Dendritic cell treated with granulocyte-macrophage colony-stimulating factor and Interleukin-4, amounts not matched to agents 40 ng/mL and 50 ng/mL, for 4 days (primary cell): ENCODE data around the gene RRBP1.

Source experiments
- H3K27ac Mint-ChIP-seq: one replicate; pipeline ENCODE4 v1.8.0; 2022; ENCODE audit warnings: mild to moderate bottlenecking, mixed read lengths
- H3K27me3 Mint-ChIP-seq: one replicate; pipeline ENCODE4 v1.8.0; 2022; ENCODE audit warnings: mild to moderate bottlenecking, mixed read lengths
- H3K36me3 Mint-ChIP-seq: one replicate; pipeline ENCODE4 v1.8.0; 2022; ENCODE audit warnings: low read depth, mixed read lengths
- H3K4me1 Mint-ChIP-seq: one replicate; pipeline ENCODE4 v1.8.0; 2022; ENCODE audit warnings: low read depth, mixed read lengths
- H3K4me3 Mint-ChIP-seq: one replicate; pipeline ENCODE4 v1.8.0; 2022; ENCODE audit warnings: mild to moderate bottlenecking, moderate library complexity, mixed read lengths
- H3K9me3 Mint-ChIP-seq: one replicate; pipeline ENCODE4 v1.8.0; 2022; ENCODE audit warnings: mixed read lengths
- intact Hi-C: fragments of 100-400 bp; cut with micrococcal nuclease; formaldehyde crosslinking; loops from one replicate; pipeline ENCODE4 v1.15.0; 2022

RRBP1 gene

DNA sequence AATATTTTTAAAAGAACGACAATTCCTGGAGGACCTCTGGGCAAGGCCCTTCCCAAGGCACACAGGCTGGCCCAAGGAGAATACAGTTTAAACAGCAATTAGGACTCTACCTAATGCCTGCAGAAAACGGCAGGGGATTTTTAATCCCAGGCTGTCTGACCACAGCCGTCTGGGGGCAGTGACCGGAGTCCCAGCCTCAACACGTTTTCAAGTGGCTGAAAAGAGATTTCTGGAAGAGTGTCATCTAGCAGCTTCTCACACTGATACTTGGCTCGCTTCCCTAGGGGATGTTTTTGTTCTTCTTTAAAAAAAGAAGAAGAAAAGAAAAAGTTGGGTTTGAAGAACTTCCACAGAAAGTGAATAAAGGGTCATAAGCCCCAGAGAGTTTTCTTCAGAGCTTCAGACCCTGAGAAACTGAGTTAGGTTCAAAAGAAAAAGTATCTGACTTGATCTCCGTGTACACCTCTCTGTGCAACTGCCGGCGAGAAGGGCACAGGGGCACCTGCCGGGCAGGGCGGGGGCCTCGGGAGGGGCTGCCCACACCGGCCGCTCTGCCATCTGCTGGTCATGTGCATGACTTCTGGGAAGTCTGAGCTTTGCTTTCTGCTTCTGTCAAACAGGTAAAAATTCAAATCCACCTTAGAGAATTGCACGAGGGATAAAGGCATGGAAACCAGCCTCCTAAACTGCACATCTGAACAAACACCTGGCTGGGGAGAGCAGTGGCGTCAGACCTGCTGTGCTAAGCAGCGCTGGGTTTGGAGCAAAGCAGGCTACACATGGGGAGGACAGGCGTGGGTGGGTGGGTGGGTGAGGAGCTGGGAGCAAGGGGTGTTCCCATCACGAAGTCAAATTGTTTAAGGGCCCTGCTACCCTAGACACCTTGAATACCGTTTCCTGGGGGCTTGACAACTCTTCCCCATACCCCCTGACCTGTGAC lies 33.0 kb downstream of the RRBP1 start:
- peaks cover 47% of the 10 kb centered on the region for H3K36me3 Mint-ChIP-seq
- peak overlapping the region; percentile 74 for H3K27ac Mint-ChIP-seq
- H3K9me3 Mint-ChIP-seq = no peaks in the 10 kb centered on the region
- intact Hi-C loops = loop anchor here (2.0 kb wide), 1 partner anchor 14 kb away; no protein-coding TSS in a partner anchor
- peak overlapping the region; percentile 26 for H3K4me3 Mint-ChIP-seq
- H3K4me1 Mint-ChIP-seq = peaks cover 68% of the 10 kb centered on the region
- H3K27me3 Mint-ChIP-seq = no peaks in the 10 kb centered on the region

DNA sequence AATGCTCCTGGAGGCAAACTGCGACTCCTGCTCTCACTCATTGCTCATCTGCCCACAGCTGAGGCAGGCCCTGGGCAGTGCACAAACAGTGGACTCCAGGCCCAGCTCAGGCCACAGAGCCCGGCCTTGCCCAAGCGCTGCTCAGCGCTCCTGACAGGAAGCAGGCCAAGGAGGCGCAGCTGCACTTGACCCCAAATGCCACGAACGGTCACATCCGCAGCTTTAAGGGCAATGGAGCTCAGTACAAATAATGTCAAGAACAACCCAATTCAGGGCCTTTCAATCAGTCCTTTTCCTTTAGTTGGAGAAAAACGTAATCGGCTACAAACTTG lies 33.8 kb downstream of the RRBP1 start:
- peak overlapping the region; percentile 74 for H3K27ac Mint-ChIP-seq
- intact Hi-C loops = loop anchor here (2.0 kb wide), 1 partner anchor 13 kb away; no protein-coding TSS in a partner anchor
- H3K27me3 Mint-ChIP-seq = no peaks in the 10 kb centered on the region
- H3K36me3 Mint-ChIP-seq = peaks cover 49% of the 10 kb centered on the region
- H3K4me3 Mint-ChIP-seq = no peak overlapping the region
- no peaks in the 10 kb centered on the region for H3K9me3 Mint-ChIP-seq
- H3K4me1 Mint-ChIP-seq = peaks cover 74% of the 10 kb centered on the region

GRCh38 chr20:17647391-17648314 lies 34.4 kb downstream of the RRBP1 start:
- H3K27me3 Mint-ChIP-seq = no peaks in the 10 kb centered on the region
- no peak overlapping the region for H3K4me3 Mint-ChIP-seq
- intact Hi-C loops = loop anchor here (2.0 kb wide), 1 partner anchor 13 kb away; no protein-coding TSS in a partner anchor
- H3K27ac Mint-ChIP-seq = peak overlapping the region; percentile 74
- H3K9me3 Mint-ChIP-seq = no peaks in the 10 kb centered on the region
- H3K36me3 Mint-ChIP-seq = peaks cover 49% of the 10 kb centered on the region
- peaks cover 70% of the 10 kb centered on the region for H3K4me1 Mint-ChIP-seq

DNA sequence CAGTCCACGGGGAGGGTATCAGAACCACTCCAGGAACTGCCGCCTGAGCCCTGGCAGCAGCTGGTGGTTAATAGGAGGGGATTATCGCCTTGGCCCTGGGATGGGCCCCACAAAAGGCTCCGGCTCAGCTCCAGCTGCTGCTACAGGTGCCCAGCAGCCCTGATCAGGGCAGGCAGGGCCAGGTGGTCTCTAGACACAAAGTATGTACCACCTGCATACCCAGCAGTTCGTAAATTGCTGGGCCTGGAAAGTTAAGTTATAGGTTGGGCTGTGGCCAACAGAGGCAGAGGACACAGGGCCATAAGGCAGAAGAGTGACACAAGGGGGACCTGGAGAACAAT lies 35.1 kb downstream of the RRBP1 start:
- peak overlapping the region; percentile 74 for H3K27ac Mint-ChIP-seq
- H3K27me3 Mint-ChIP-seq = no peaks in the 10 kb centered on the region
- no peak overlapping the region for H3K4me3 Mint-ChIP-seq
- H3K4me1 Mint-ChIP-seq = peaks cover 62% of the 10 kb centered on the region
- no peaks in the 10 kb centered on the region for H3K9me3 Mint-ChIP-seq
- intact Hi-C loops = no loop called here
- peaks cover 50% of the 10 kb centered on the region for H3K36me3 Mint-ChIP-seq

DNA sequence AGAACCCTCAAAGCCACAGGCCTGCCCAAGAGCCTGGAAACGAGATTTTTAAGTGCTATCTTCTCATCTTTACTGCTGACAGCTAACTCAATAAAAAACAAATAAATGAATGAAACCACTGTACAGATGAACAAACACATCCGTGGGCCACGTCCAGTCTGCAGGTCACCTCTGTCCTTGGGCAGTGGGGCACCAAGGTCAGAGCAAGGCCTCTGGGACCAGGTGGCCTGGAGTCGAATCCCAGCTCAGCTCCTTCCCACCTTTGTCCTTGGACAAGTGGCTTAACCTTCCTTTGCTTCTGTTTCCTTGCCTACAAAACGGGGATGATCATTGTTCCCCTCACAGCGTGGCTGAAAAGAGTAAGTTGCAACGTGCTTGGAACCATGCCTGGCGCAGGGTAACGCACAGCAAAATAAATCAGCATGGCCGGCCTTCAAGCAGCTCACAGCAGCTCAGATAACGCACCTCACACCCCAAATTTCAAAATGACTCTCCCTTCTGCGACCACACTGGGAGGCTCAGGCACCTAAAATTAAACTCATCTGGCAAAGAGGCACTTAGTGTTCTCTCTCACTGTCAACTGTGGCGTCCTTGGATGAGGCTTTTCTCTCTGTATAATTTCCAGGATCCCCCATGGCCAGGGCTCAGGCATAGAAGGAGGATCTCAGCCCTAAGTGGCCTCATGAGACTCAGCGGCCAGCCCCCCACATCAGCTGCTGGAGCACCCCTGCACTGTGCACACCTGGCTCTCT lies 35.7 kb downstream of the RRBP1 start:
- H3K36me3 Mint-ChIP-seq = peaks cover 55% of the 10 kb centered on the region
- intact Hi-C loops = no loop called here
- no peaks in the 10 kb centered on the region for H3K27me3 Mint-ChIP-seq
- H3K27ac Mint-ChIP-seq = peak overlapping the region; percentile 74
- H3K4me3 Mint-ChIP-seq = no peak overlapping the region
- no peaks in the 10 kb centered on the region for H3K9me3 Mint-ChIP-seq
- peaks cover 59% of the 10 kb centered on the region for H3K4me1 Mint-ChIP-seq

DNA sequence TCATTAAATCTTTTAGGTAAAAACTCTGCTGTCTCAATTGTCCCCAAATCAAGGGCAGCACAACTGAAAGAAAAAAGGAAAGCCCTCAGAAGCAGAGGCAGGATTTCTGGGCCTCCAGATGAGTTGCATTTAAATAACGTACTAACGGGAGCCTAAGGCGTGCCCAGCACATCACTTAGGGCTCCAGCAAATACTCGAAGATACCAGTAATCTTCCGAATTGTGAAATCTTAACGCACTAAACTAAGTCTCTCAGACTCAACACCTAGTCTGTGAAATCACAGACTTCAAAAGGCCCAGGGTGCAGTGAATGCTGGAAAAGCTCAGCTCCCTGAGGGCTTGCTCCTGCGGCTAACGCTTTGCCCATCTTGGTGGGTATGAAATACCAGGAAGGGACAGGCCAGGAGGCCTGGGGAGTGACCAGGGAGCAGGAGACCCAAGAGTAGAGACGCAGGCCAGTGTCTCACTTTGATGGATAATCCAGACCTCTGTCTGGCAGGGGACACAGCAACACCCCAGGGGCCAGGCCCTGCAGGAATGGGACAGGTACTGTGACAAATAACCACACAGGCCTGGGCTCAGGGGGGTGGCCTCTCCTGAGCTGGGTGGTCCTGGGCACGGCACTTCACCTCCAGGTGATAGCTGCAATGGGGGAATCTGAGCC lies 36.4 kb downstream of the RRBP1 start:
- Mint-ChIP-seq H3K4me3 (no peak overlapping the region), H3K4me1 (peaks cover 53% of the 10 kb centered on the region), H3K36me3 (peaks cover 62% of the 10 kb centered on the region), H3K27me3 (no peaks in the 10 kb centered on the region), H3K27ac (peak overlapping the region; percentile 22), H3K9me3 (no peaks in the 10 kb centered on the region)
- intact Hi-C loops = no loop called here

GRCh38 chr20:17645010-17645409 lies 37.0 kb downstream of the RRBP1 start:
- H3K36me3 Mint-ChIP-seq = peaks cover 69% of the 10 kb centered on the region
- H3K27me3 Mint-ChIP-seq = no peaks in the 10 kb centered on the region
- H3K4me3 Mint-ChIP-seq = no peak overlapping the region
- no peaks in the 10 kb centered on the region for H3K9me3 Mint-ChIP-seq
- H3K4me1 Mint-ChIP-seq = peaks cover 46% of the 10 kb centered on the region
- intact Hi-C loops = no loop called here
- no peak overlapping the region for H3K27ac Mint-ChIP-seq

DNA sequence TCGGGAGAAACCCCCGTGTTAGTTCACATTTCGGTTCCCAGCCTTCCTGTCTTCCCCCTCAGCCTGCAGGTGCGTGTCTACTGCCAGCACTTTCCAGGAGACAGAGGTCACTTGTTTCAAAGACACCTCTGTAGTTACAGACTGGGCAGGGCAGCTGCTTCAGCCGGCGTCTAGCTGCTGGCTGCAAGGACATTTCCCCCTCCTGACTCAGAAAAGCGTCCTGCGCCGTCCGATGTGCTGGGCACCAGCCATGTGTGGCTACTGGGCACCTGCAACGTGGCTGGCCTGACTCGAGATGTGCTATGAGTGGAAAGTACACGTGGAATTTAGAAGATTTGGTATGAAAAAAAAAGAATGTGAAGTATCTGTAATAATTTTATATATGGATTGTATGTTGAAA lies 37.6 kb downstream of the RRBP1 start:
- H3K27ac Mint-ChIP-seq = no peak overlapping the region
- peaks cover 74% of the 10 kb centered on the region for H3K36me3 Mint-ChIP-seq
- peaks cover 41% of the 10 kb centered on the region for H3K4me1 Mint-ChIP-seq
- H3K4me3 Mint-ChIP-seq = no peak overlapping the region
- H3K27me3 Mint-ChIP-seq = no peaks in the 10 kb centered on the region
- no peaks in the 10 kb centered on the region for H3K9me3 Mint-ChIP-seq
- intact Hi-C loops = no loop called here

- intact Hi-C loops = no loop called here
- no peak overlapping the region for H3K27ac Mint-ChIP-seq
- H3K9me3 Mint-ChIP-seq = no peaks in the 10 kb centered on the region
- no peak overlapping the region for H3K4me3 Mint-ChIP-seq
- H3K4me1 Mint-ChIP-seq = peaks cover 33% of the 10 kb centered on the region
- no peaks in the 10 kb centered on the region for H3K27me3 Mint-ChIP-seq
- peaks cover 82% of the 10 kb centered on the region for H3K36me3 Mint-ChIP-seq
Measured at GRCh38 chr20:17643531-17644188, 38.4 kb downstream of the RRBP1 start.

- H3K4me1 Mint-ChIP-seq = peaks cover 25% of the 10 kb centered on the region
- no peak overlapping the region for H3K27ac Mint-ChIP-seq
- H3K27me3 Mint-ChIP-seq = no peaks in the 10 kb centered on the region
- H3K9me3 Mint-ChIP-seq = no peaks in the 10 kb centered on the region
- H3K4me3 Mint-ChIP-seq = no peak overlapping the region
- intact Hi-C loops = no loop called here
- peaks cover 93% of the 10 kb centered on the region for H3K36me3 Mint-ChIP-seq
Measured at GRCh38 chr20:17642404-17643269, 39.4 kb downstream of the RRBP1 start.

DNA sequence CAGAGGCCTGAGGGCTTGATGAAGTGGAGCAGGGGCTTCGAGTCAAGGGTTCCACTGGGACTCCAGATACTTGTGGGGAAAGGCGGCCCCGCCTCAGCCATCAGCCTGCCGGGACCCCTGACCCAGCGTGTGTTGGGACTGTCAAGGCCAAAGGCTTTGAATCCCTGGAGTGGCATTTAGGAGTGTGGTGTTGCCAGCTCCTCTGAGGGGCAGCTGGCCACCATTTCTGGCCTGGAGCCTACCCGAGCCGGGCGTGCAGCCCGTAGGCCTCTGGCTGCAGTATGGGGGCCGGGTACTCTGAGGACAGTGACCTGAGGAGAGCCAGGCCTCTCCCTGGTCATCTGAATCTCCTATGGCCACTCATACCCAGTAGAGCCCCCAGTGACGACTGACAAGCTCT lies 40.0 kb downstream of the RRBP1 start:
- intact Hi-C loops = no loop called here
- H3K27ac Mint-ChIP-seq = no peak overlapping the region
- peaks cover 25% of the 10 kb centered on the region for H3K4me1 Mint-ChIP-seq
- H3K9me3 Mint-ChIP-seq = no peaks in the 10 kb centered on the region
- H3K27me3 Mint-ChIP-seq = no peaks in the 10 kb centered on the region
- peaks cover 95% of the 10 kb centered on the region for H3K36me3 Mint-ChIP-seq
- H3K4me3 Mint-ChIP-seq = no peak overlapping the region

DNA sequence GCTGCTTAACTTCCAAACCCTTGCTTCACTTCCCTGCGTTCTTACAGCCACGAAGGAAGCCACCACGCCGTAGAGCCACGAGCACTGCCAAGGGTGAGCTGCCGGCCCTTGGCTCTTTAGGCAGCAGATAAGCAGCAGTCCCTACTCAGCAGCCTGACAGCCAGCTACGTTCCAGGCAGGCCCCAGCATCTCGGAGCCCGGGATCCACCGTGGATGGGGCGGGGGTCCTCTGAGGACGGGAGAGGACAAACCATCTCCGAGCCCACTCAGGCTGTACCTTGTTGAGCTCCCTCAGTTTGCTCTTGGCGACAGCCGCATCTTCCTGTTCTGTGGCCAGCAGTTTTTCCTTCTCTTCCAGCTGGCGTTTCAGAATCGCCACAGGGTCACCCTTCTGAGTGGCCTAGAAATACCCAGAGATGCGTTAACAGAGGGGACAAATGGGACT lies 40.5 kb downstream of the RRBP1 start:
- Mint-ChIP-seq H3K4me3 (no peak overlapping the region), H3K27me3 (no peaks in the 10 kb centered on the region), H3K36me3 (peaks cover 95% of the 10 kb centered on the region), H3K4me1 (peaks cover 25% of the 10 kb centered on the region), H3K9me3 (no peaks in the 10 kb centered on the region), H3K27ac (no peak overlapping the region)
- intact Hi-C loops = no loop called here
